ENCODE data around the gene WDPCP.
"Not testable (repeated sequence)": the region's sequence is repeated elsewhere in the genome, so short reads cannot be mapped to it uniquely, and the experiment has no call there.

WDPCP gene

GRCh38 chr2:63469313-63469712, 119.0 kb downstream of the WDPCP start:
- not testable (repeated sequence) for DNase-seq (ENCODE audit: low read depth in 3 of 3, low spot score in 1 of 3)

- no peak for DNase-seq (ENCODE audit: low read depth in 3 of 3, low spot score in 1 of 3)
Measured at GRCh38 chr2:63465633-63466032, 122.6 kb downstream of the WDPCP start.

GRCh38 chr2:63463142-63463541, 125.1 kb downstream of the WDPCP start:
- DNase-seq (ENCODE audit: low read depth in 3 of 3, low spot score in 1 of 3) = no peak

GRCh38 chr2:63446658-63447057, 141.6 kb downstream of the WDPCP start:
- DNase-seq (ENCODE audit: low read depth in 3 of 3, low spot score in 1 of 3) = no peak

GRCh38 chr2:63444565-63445288, 143.6 kb downstream of the WDPCP start:
- no peak for DNase-seq (ENCODE audit: low read depth in 3 of 3, low spot score in 1 of 3)

GRCh38 chr2:63440612-63441011, 147.7 kb downstream of the WDPCP start:
- DNase-seq (ENCODE audit: low read depth in 3 of 3, low spot score in 1 of 3) = no peak

- DNase-seq (ENCODE audit: low read depth in 3 of 3, low spot score in 1 of 3) = no peak
Measured at GRCh38 chr2:63438181-63438580, 150.1 kb downstream of the WDPCP start.

- DNase-seq (ENCODE audit: low read depth in 3 of 3, low spot score in 1 of 3) = no peak
Measured at GRCh38 chr2:63436488-63436887, 151.8 kb downstream of the WDPCP start.

- no peak for DNase-seq (ENCODE audit: low read depth in 3 of 3, low spot score in 1 of 3)
Measured at GRCh38 chr2:63435070-63435469, 153.2 kb downstream of the WDPCP start.

GRCh38 chr2:63434024-63435001, 154.0 kb downstream of the WDPCP start:
- no peak for DNase-seq (ENCODE audit: low read depth in 3 of 3, low spot score in 1 of 3)

GRCh38 chr2:63432373-63432772, 155.9 kb downstream of the WDPCP start:
- DNase-seq (ENCODE audit: low read depth in 3 of 3, low spot score in 1 of 3) = no peak

GRCh38 chr2:63425606-63426005, 162.7 kb downstream of the WDPCP start:
- no peak for DNase-seq (ENCODE audit: low read depth in 3 of 3, low spot score in 1 of 3)

GRCh38 chr2:63425079-63425416, 163.2 kb downstream of the WDPCP start:
- no peak for DNase-seq (ENCODE audit: low read depth in 3 of 3, low spot score in 1 of 3)

GRCh38 chr2:63424329-63425078, 163.8 kb downstream of the WDPCP start:
- no peak for DNase-seq (ENCODE audit: low read depth in 3 of 3, low spot score in 1 of 3)

- no peak for DNase-seq (ENCODE audit: low read depth in 3 of 3, low spot score in 1 of 3)
Measured at GRCh38 chr2:63422556-63422955, 165.7 kb downstream of the WDPCP start.

- DNase-seq (ENCODE audit: low read depth in 3 of 3, low spot score in 1 of 3) = no peak
Measured at GRCh38 chr2:63408530-63408929, 179.7 kb downstream of the WDPCP start.

GRCh38 chr2:63406641-63407040, 181.6 kb downstream of the WDPCP start:
- DNase-seq (ENCODE audit: low read depth in 3 of 3, low spot score in 1 of 3) = no peak

GRCh38 chr2:63403820-63404219, 184.5 kb downstream of the WDPCP start:
- no peak for DNase-seq (ENCODE audit: low read depth in 3 of 3, low spot score in 1 of 3)

- not testable (repeated sequence) for DNase-seq (ENCODE audit: low read depth in 3 of 3, low spot score in 1 of 3)
Measured at GRCh38 chr2:63402889-63403288, 185.4 kb downstream of the WDPCP start.

GRCh38 chr2:63399156-63399555, 189.1 kb downstream of the WDPCP start:
- no peak for DNase-seq (ENCODE audit: low read depth in 3 of 3, low spot score in 1 of 3)

GRCh38 chr2:63379451-63379850, 208.8 kb downstream of the WDPCP start:
- DNase-seq (ENCODE audit: low read depth in 3 of 3, low spot score in 1 of 3) = no peak

GRCh38 chr2:63378589-63378988, 209.7 kb downstream of the WDPCP start:
- no peak for DNase-seq (ENCODE audit: low read depth in 3 of 3, low spot score in 1 of 3)
